ENCODE measurements around the gene JOSD2. TPM values are rescaled to one million over a fixed set of nuclear protein-coding genes. Genes with fewer than 3 reads are reported as not detected.

Gene JOSD2
- total and polyA plus RNA-seq, 2 of the 4 experiments (the other 2 are of a cell fraction): 12.2 to 54.1 TPM

DNA sequence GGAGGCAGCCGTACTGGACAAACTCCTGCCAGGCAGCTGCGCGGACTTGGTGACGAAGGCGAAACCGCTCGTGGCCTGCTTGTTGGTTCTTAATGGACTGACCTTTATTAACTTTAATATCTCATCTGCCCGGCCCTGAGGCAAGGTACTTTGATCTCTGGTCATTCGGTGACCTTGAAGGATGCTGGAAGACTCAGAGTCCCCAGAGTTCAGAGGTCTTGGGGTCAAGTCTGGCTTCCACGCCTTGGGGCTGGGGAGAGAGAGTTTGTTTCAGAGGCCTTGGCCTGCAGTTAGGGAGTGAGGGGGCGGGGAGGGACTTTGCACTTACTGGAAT lies 44.3 kb downstream of the JOSD2 start:
- H3K14ac ChIP-seq (replicated peaks; ENCODE audit: low read depth, low read length): no peak overlapping the region
- CTCF ChIA-PET: no interaction called here
- H3K4me2 ChIP-seq (ENCODE audit: low read depth, low read length): no peak overlapping the region
- no peaks in the 10 kb centered on the region for H3K79me1 ChIP-seq (ENCODE audit: low read depth in 1 of 2, low read length in 2 of 2)
- H2BK15ac ChIP-seq (ENCODE audit: low read depth, low read length): no peak overlapping the region
- POLR2A ChIA-PET (ENCODE audit: unreplicated experiment): no interaction called here
- H3K9ac ChIP-seq (ENCODE audit: low read depth, low read length): no peak overlapping the region
- no peak overlapping the region for H3K4ac ChIP-seq (ENCODE audit: low read depth, low read length)
- no peak overlapping the region for H3K56ac ChIP-seq (ENCODE audit: extremely low read depth, insufficient read depth, low read length)
- no peak overlapping the region for H2BK120ac ChIP-seq (ENCODE audit: low read depth, low read length)
- H4K5ac ChIP-seq (ENCODE audit: low read depth, low read length): no peak overlapping the region
- no CpG with 5 or more reads among the region's 11 CpGs for WGBS, 2 experiments (ENCODE audit: extremely low coverage in 2 of 2, insufficient read length in 1 of 2)
- intact Hi-C loops (cut with micrococcal nuclease): no loop called here
- H2BK20ac ChIP-seq (ENCODE audit: low read depth, low read length): no peak overlapping the region
- in situ Hi-C loops (cut with MboI; ENCODE audit: low sequenced_read_pairs): no loop called here
- DNase-seq: no peak
- H4K20me1 ChIP-seq (ENCODE audit: insufficient read depth, low read length): no peaks in the 10 kb centered on the region
- no TSS peak for BruUV-seq (replicated peaks)
- no peaks in the 10 kb centered on the region for H3K4me1 ChIP-seq (ENCODE audit: control insufficient read depth, insufficient read depth, low read length)
- H4K91ac ChIP-seq (ENCODE audit: insufficient read depth, low read depth, low read length): no peak overlapping the region
- H4K8ac ChIP-seq (ENCODE audit: low read depth in 2 of 2, low read length in 2 of 2): no peak overlapping the region
- ATAC-seq (ENCODE audit: low read depth): no peak
- H3K27me3 ChIP-seq (ENCODE audit: control insufficient read depth, insufficient read depth, low read length): peaks cover 2% of the 10 kb centered on the region; the same call in 1 of the 2 replicates
- H2AK5ac ChIP-seq (ENCODE audit: low read depth, low read length): no peak overlapping the region
- H3K9me1 ChIP-seq (ENCODE audit: insufficient read depth, low read length): no peaks in the 10 kb centered on the region
- TF ChIP-seq BHLHE40 (IDR thresholded peaks at IDR 0.05; ENCODE audit: low read depth, low read length): no peak
- no peak for TF ChIP-seq MAZ (IDR thresholded peaks at IDR 0.05; ENCODE audit: borderline replicate concordance, low read depth, low read length)
- TF ChIP-seq POLR2A (IDR thresholded peaks at IDR 0.05; ENCODE audit: low read depth, low read length): no peak
- TF ChIP-seq CHD1 (IDR thresholded peaks at IDR 0.05; ENCODE audit: low read depth, low read length): no peak
- TF ChIP-seq RAD21 (IDR thresholded peaks at IDR 0.05; ENCODE audit: low read length): no peak
- TF ChIP-seq, protein P1, sequence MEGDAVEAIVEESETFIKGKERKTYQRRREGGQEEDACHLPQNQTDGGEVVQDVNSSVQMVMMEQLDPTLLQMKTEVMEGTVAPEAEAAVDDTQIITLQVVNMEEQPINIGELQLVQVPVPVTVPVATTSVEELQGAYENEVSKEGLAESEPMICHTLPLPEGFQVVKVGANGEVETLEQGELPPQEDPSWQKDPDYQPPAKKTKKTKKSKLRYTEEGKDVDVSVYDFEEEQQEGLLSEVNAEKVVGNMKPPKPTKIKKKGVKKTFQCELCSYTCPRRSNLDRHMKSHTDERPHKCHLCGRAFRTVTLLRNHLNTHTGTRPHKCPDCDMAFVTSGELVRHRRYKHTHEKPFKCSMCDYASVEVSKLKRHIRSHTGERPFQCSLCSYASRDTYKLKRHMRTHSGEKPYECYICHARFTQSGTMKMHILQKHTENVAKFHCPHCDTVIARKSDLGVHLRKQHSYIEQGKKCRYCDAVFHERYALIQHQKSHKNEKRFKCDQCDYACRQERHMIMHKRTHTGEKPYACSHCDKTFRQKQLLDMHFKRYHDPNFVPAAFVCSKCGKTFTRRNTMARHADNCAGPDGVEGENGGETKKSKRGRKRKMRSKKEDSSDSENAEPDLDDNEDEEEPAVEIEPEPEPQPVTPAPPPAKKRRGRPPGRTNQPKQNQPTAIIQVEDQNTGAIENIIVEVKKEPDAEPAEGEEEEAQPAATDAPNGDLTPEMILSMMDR (conservative IDR thresholded peaks at IDR 0.05; ENCODE audit: low read depth, low read length): no peak
- no peak for TF ChIP-seq NFE2L2 (IDR thresholded peaks at IDR 0.05; ENCODE audit: low read depth, low read length)
- no peak for TF ChIP-seq FOS (IDR thresholded peaks at IDR 0.05; ENCODE audit: low read depth, low read length)
- TF ChIP-seq RCOR1 (IDR thresholded peaks at IDR 0.05; ENCODE audit: insufficient replicate concordance, low read length): no peak
- TF ChIP-seq MXI1 (IDR thresholded peaks at IDR 0.05; ENCODE audit: borderline replicate concordance, low read depth, low read length): no peak
- no peak for TF ChIP-seq CEBPB (IDR thresholded peaks at IDR 0.05; ENCODE audit: low read depth, low read length)
- no peak for TF ChIP-seq MAFK (IDR thresholded peaks at IDR 0.05; ENCODE audit: low read depth, low read length)
- TF ChIP-seq, protein P2, sequence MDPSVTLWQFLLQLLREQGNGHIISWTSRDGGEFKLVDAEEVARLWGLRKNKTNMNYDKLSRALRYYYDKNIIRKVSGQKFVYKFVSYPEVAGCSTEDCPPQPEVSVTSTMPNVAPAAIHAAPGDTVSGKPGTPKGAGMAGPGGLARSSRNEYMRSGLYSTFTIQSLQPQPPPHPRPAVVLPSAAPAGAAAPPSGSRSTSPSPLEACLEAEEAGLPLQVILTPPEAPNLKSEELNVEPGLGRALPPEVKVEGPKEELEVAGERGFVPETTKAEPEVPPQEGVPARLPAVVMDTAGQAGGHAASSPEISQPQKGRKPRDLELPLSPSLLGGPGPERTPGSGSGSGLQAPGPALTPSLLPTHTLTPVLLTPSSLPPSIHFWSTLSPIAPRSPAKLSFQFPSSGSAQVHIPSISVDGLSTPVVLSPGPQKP (IDR thresholded peaks at IDR 0.05; ENCODE audit: borderline replicate concordance, low read depth, low read length): no peak
- TF ChIP-seq, protein P3, sequence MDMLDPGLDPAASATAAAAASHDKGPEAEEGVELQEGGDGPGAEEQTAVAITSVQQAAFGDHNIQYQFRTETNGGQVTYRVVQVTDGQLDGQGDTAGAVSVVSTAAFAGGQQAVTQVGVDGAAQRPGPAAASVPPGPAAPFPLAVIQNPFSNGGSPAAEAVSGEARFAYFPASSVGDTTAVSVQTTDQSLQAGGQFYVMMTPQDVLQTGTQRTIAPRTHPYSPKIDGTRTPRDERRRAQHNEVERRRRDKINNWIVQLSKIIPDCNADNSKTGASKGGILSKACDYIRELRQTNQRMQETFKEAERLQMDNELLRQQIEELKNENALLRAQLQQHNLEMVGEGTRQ (IDR thresholded peaks at IDR 0.05; ENCODE audit: low read depth, low read length): no peak
- TF ChIP-seq RFX5 (IDR thresholded peaks at IDR 0.05; ENCODE audit: low read depth, low read length): no peak
- TF ChIP-seq SMC3 (IDR thresholded peaks at IDR 0.05; ENCODE audit: low read depth, low read length): no peak
- H2AFZ ChIP-seq (replicated peaks; ENCODE audit: low read length, poor library complexity): no peak overlapping the region
- no peak overlapping the region for H3K27ac ChIP-seq (ENCODE audit: insufficient read depth, low read length)
- dilution Hi-C loops (cut with HindIII; ENCODE audit: low sequenced_read_pairs, unreplicated experiment): no loop called here
- H3K18ac ChIP-seq (ENCODE audit: low read depth, low read length): no peak overlapping the region
- no peak overlapping the region for H2BK5ac ChIP-seq (ENCODE audit: low read depth, low read length, poor library complexity, severe bottlenecking)
- no peak overlapping the region for H3K23ac ChIP-seq (ENCODE audit: low read depth, low read length)
- no peak overlapping the region for H2AK9ac ChIP-seq (replicated peaks; ENCODE audit: low read depth, low read length, poor library complexity)
- no peaks in the 10 kb centered on the region for H3K36me3 ChIP-seq (ENCODE audit: control insufficient read depth, insufficient read depth, low read length)
- H3K9me3 ChIP-seq (ENCODE audit: control insufficient read depth, insufficient read depth, low read length): no peaks in the 10 kb centered on the region
- no peak overlapping the region for H3K4me3 ChIP-seq (ENCODE audit: insufficient read depth, low read depth, low read length)

Measured in IMR-90 (cell line).